GM12878 (cell line): ENCODE data around the gene MMP14. TPM values are rescaled to one million over a fixed set of nuclear protein-coding genes. Genes with fewer than 3 reads are reported as not detected.

Source experiments
- ATAC-seq: fragments of 200-7000 bp; cut with Tn5 transposase; 3 replicates; pipeline ENCODE4 v1.9.1; 2020; ENCODE audit warnings: mild to moderate bottlenecking, moderate library complexity
- BruUV-seq: library from RNA; stranded (reverse); fragments of 400-500 nt; replicated peaks from 2 replicates; lab custom pipeline; 2021; lab: Mats Ljungman, UMichigan
- CTCF ChIA-PET: fragments of 300-600 bp; sonication (Branson Sonifier 250); formaldehyde crosslinking; extraction: SDS; loops from one replicate; lab custom pipeline; 2021; ENCODE audit warnings: inconsistent platforms; lab: Yijun Ruan, JAX
- POLR2A ChIA-PET: fragments of 350-600 bp; formaldehyde crosslinking; extraction: SDS; loops from one replicate; lab custom pipeline; 2021; ENCODE audit warnings: inconsistent platforms; lab: Charles Lee
- RAD21 ChIA-PET: fragments of 300-600 bp; sonication (Branson Sonifier 250); formaldehyde crosslinking; loops from one replicate; lab custom pipeline; 2023; ENCODE audit warnings: antibody characterized with exemption; ENCODE audit not compliant: unreplicated experiment; lab: Charles Lee
- SMC1A ChIA-PET: fragments of 300-600 bp; sonication (Branson Sonifier 250); formaldehyde crosslinking; loops from one replicate; lab custom pipeline; 2023; ENCODE audit not compliant: unreplicated experiment, uncharacterized antibody; lab: Charles Lee
- DNase-seq: peaks from one replicate; pipeline ENCODE4 v3.0.0-alpha.2; 2011; ENCODE audit warnings: low read depth, low spot score
- FAIRE-seq: peaks from 3 replicates; lab custom pipeline; 2011; peaks lifted over from hg19 to GRCh38; lab: Jason Lieb, UNC
- H2AFZ ChIP-seq: 2 replicates; pipeline ENCODE4 v1.6.0; 2011; ENCODE audit warnings: low read depth, low read length, control low read depth; ENCODE audit not compliant: control insufficient read depth
- H3K27ac ChIP-seq: 2 replicates; pipeline ENCODE4 v1.5.1; 2011; ENCODE audit warnings: control low read depth; ENCODE audit not compliant: control insufficient read depth, insufficient read depth
- H3K27me3 ChIP-seq, 2 experiments: replicated peaks in 1 of 2; 2 replicates each; pipeline versions ENCODE4 v1.6.0 to v1.6.1; 2011; ENCODE audit warnings: low read length in 1 of 2; ENCODE audit not compliant: control insufficient read depth in 2 of 2, insufficient read depth in 2 of 2
- H3K36me3 ChIP-seq, 2 experiments: 2 replicates each; pipeline ENCODE4 v1.5.1; 2011; ENCODE audit warnings: low read length in 1 of 2; ENCODE audit not compliant: control insufficient read depth in 2 of 2, insufficient read depth in 2 of 2
- H3K4me1 ChIP-seq: 2 replicates; pipeline ENCODE4 v1.6.1; 2011; ENCODE audit warnings: mild to moderate bottlenecking, low read length, moderate library complexity, mixed read lengths; ENCODE audit not compliant: control insufficient read depth, insufficient read depth
- H3K4me2 ChIP-seq: 2 replicates; pipeline ENCODE4 v1.6.0; 2011; ENCODE audit warnings: control low read depth; ENCODE audit not compliant: control insufficient read depth, insufficient read depth
- H3K4me3 ChIP-seq: fragments of 200-600 bp; sonication (generic); 2 replicates; pipeline ENCODE4 v1.5.1; 2016
- H3K79me2 ChIP-seq: 2 replicates; pipeline ENCODE4 v1.6.0; 2011; ENCODE audit warnings: low read length; ENCODE audit not compliant: control insufficient read depth, insufficient read depth
- H3K9ac ChIP-seq: 2 replicates; pipeline ENCODE4 v1.8.0; 2011; ENCODE audit warnings: low read length, control low read depth, mixed read lengths; ENCODE audit not compliant: control insufficient read depth, insufficient read depth
- H3K9me3 ChIP-seq: replicated peaks from 3 replicates; pipeline ENCODE4 v1.5.1; 2011; ENCODE audit warnings: mild to moderate bottlenecking, low read length; ENCODE audit not compliant: control insufficient read depth, insufficient read depth
- H4K20me1 ChIP-seq: 2 replicates; pipeline ENCODE4 v1.6.0; 2011; ENCODE audit not compliant: control insufficient read depth, insufficient read depth
- BMI1 ChIP-seq: fragments of 450-650 bp; IDR thresholded peaks from 2 replicates; pipeline ENCODE4 v1.6.1; 2016; ENCODE audit warnings: mild to moderate bottlenecking, moderate library complexity, borderline replicate concordance
- EGR1 ChIP-seq, 2 experiments: IDR thresholded peaks; 1 replicate in 1 of 2; 2 replicates in 1 of 2; pipeline ENCODE4 v1.6.1; 2011 to 2012; ENCODE audit warnings: low read depth in 2 of 2, low read length in 2 of 2, borderline replicate concordance in 1 of 2, mild to moderate bottlenecking in 1 of 2, moderate library complexity in 1 of 2
- FOS ChIP-seq: IDR thresholded peaks from 3 replicates; pipeline ENCODE4 v1.6.1; 2011; ENCODE audit warnings: borderline replicate concordance; ENCODE audit not compliant: insufficient read length; ENCODE audit errors: extremely low read depth
- FOXM1 ChIP-seq: IDR thresholded peaks from 2 replicates; pipeline ENCODE4 v1.6.1; 2012; ENCODE audit warnings: low read depth, mild to moderate bottlenecking, inconsistent platforms, low read length, moderate library complexity
- HDAC2 ChIP-seq: fragments of 200-600 bp; sonication (generic); IDR thresholded peaks from 2 replicates; pipeline ENCODE4 v1.6.1; 2017
- MYC ChIP-seq: IDR thresholded peaks from 2 replicates; pipeline ENCODE4 v1.6.1; 2011; ENCODE audit warnings: mild to moderate bottlenecking, low read length, moderate library complexity, inconsistent platforms; ENCODE audit not compliant: insufficient read depth, insufficient replicate concordance, insufficient read length, severe bottlenecking
- SPI1 ChIP-seq: IDR thresholded peaks from 2 replicates; pipeline ENCODE4 v1.6.1; 2011; ENCODE audit warnings: low read depth, mild to moderate bottlenecking, low read length, moderate library complexity, borderline replicate concordance; ENCODE audit not compliant: insufficient read depth
- TCF7 ChIP-seq: IDR thresholded peaks from 2 replicates; pipeline ENCODE4 v1.6.1; 2014; ENCODE audit warnings: antibody characterized with exemption, borderline replicate concordance
- ZNF24 ChIP-seq: fragments of 450-650 bp; IDR thresholded peaks from 2 replicates; pipeline ENCODE4 v1.6.1; 2017; ENCODE audit warnings: antibody characterized with exemption, mild to moderate bottlenecking
- WGBS: methylation state at CpG from one replicate; pipeline ENCODE4 v1.1.6; 2016; ENCODE audit warnings: low lambda C conversion rate; ENCODE audit not compliant: insufficient replicate concordance, insufficient coverage; ENCODE audit errors: missing lambda C conversion rate; 5-methylcytosine and 5-hydroxymethylcytosine counted together
- in situ Hi-C: fragments of 300-500 bp; cut with MboI; formaldehyde crosslinking; loops from 9 replicates; pipeline ENCODE4 v1.14.3; 2018; ENCODE audit warnings: mixed read lengths
- intact Hi-C: fragments of 100-400 bp; cut with micrococcal nuclease; formaldehyde crosslinking; loops from one replicate; pipeline ENCODE4 v1.14.2; 2022; ENCODE audit not compliant: unreplicated experiment
- polyA plus RNA-seq, 11 experiments: library from polyadenylated mRNA; depleted of rRNA in 4 of 11; unstranded in 6 of 11; stranded (reverse) in 5 of 11; fragments of >200 nt; fragmentation: Nextera tagmentation in 4 of 11; fragmentation: Illumina TruSeq in 1 of 11; extraction: Ambion mirVana in 4 of 11; extraction: Trizol in 1 of 11; gene quantifications; 1 replicate in 1 of 11; 2 replicates in 10 of 11; pipeline versions ENCODE4 v1.2.1 to v1.2.3, GENCODE V29; 2011 to 2016; ENCODE audit warnings: inconsistent platforms in 2 of 11, missing spikeins in 2 of 11, low read depth in 1 of 11
- total RNA-seq, 4 experiments: library from RNA; depleted of rRNA in 3 of 4; stranded (reverse); fragments of >200 nt in 3 of 4; fragmentation: Illumina TruSeq in 1 of 4; extraction: Trizol in 1 of 4; gene quantifications; 2 replicates each; pipeline versions ENCODE4 v1.2.1 to v1.2.3, GENCODE V29; 2013 to 2021
- TF ChIP-seq, protein P1 (sequence below): IDR thresholded peaks from 2 replicates; pipeline ENCODE4 v1.6.1; 2011; ENCODE audit warnings: low read depth, low read length, improper control_type of control experiment, borderline replicate concordance
- TF ChIP-seq, protein P2 (sequence below): fragments of 450-650 bp; formaldehyde crosslinking; IDR thresholded peaks from 2 replicates; pipeline ENCODE4 v1.4.0; 2020; ENCODE audit warnings: mild to moderate bottlenecking, moderate library complexity

MMP14 gene
- total and polyA plus RNA-seq, 10 of the 15 experiments (the other 5 are each of a cell fraction or from before 2014, with no cell fraction given) = 0.31 to 1.9 (median 0.70) TPM; not detected in 2

GRCh38 chr14:22811722-22812121 lies 24.7 kb upstream of the MMP14 start:
- no peak overlapping the region; the same call in 1 of the 2 replicates for H2AFZ ChIP-seq
- H3K9me3 ChIP-seq = no peaks in the 10 kb centered on the region
- CTCF ChIA-PET = interaction anchor here (1.0 to 15.1 kb wide), 11 partner anchors 9 to 357 kb away, joined by 3 to 324 read pairs (median 10); no protein-coding TSS in a partner anchor
- SMC1A ChIA-PET = interaction anchor here (0.6 to 16.0 kb wide), 19 partner anchors 8 to 254 kb away, joined by 3 to 395 read pairs (median 4); partner anchors contain the start of genes LRP10, MRPL52 and OXA1L
- peak overlapping the region; percentile 62 for H3K9ac ChIP-seq
- peak overlapping the region; percentile 71 for H3K27ac ChIP-seq
- ATAC-seq (peak; percentile 22), FAIRE-seq (no peak), DNase-seq (no peak)
- POLR2A ChIA-PET = interaction anchor here (0.6 to 17.5 kb wide), 8 partner anchors 8 to 327 kb away, joined by 3 to 245 read pairs (median 6); no protein-coding TSS in a partner anchor
- H3K4me2 ChIP-seq = peak overlapping the region; percentile 78
- peak overlapping the region; percentile 78 for H3K4me3 ChIP-seq
- TF ChIP-seq HDAC2 (no peak), MYC (no peak), BMI1 (no peak), FOS (no peak), ZNF24 (no peak), EGR1 (IDR thresholded peaks at IDR 0.05; ENCODE audit: borderline replicate concordance in 1 of 2, low read depth in 2 of 2, low read length in 2 of 2) (no peak), TCF7 (no peak), FOXM1 (no peak), SPI1 (no peak)
- TF ChIP-seq, protein P1, sequence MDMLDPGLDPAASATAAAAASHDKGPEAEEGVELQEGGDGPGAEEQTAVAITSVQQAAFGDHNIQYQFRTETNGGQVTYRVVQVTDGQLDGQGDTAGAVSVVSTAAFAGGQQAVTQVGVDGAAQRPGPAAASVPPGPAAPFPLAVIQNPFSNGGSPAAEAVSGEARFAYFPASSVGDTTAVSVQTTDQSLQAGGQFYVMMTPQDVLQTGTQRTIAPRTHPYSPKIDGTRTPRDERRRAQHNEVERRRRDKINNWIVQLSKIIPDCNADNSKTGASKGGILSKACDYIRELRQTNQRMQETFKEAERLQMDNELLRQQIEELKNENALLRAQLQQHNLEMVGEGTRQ = no peak
- TF ChIP-seq, protein P2, sequence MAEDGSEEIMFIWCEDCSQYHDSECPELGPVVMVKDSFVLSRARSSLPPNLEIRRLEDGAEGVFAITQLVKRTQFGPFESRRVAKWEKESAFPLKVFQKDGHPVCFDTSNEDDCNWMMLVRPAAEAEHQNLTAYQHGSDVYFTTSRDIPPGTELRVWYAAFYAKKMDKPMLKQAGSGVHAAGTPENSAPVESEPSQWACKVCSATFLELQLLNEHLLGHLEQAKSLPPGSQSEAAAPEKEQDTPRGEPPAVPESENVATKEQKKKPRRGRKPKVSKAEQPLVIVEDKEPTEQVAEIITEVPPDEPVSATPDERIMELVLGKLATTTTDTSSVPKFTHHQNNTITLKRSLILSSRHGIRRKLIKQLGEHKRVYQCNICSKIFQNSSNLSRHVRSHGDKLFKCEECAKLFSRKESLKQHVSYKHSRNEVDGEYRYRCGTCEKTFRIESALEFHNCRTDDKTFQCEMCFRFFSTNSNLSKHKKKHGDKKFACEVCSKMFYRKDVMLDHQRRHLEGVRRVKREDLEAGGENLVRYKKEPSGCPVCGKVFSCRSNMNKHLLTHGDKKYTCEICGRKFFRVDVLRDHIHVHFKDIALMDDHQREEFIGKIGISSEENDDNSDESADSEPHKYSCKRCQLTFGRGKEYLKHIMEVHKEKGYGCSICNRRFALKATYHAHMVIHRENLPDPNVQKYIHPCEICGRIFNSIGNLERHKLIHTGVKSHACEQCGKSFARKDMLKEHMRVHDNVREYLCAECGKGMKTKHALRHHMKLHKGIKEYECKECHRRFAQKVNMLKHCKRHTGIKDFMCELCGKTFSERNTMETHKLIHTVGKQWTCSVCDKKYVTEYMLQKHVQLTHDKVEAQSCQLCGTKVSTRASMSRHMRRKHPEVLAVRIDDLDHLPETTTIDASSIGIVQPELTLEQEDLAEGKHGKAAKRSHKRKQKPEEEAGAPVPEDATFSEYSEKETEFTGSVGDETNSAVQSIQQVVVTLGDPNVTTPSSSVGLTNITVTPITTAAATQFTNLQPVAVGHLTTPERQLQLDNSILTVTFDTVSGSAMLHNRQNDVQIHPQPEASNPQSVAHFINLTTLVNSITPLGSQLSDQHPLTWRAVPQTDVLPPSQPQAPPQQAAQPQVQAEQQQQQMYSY = no peak
- no peaks in the 10 kb centered on the region for H3K36me3 ChIP-seq
- H4K20me1 ChIP-seq = no peaks in the 10 kb centered on the region
- in situ Hi-C loops (no loop called here), intact Hi-C loops (loop anchor here (1.0 to 2.0 kb wide), 2 partner anchors 11 to 21 kb away; no protein-coding TSS in a partner anchor)
- peaks cover 29% of the 10 kb centered on the region for H3K4me1 ChIP-seq
- 0% methylated on average over 1 of the region's 2 CpGs for WGBS
- peaks cover 54% of the 10 kb centered on the region for H3K79me2 ChIP-seq
- no TSS peak for BruUV-seq
- no peaks in the 10 kb centered on the region for H3K27me3 ChIP-seq
- RAD21 ChIA-PET = interaction anchor here (0.8 to 14.2 kb wide), 15 partner anchors 8 to 248 kb away, joined by 3 to 219 read pairs (median 5); partner anchors contain the start of gene OXA1L
